Lung microvascular endothelial cell (primary cell): ENCODE measurements around the gene SUZ12. TPM values are rescaled to one million over a fixed set of nuclear protein-coding genes. Genes with fewer than 3 reads are reported as not detected.
"Not testable (repeated sequence)": the region's sequence is repeated elsewhere in the genome, so short reads cannot be mapped to it uniquely, and the experiment has no call there.

Experiments
- DNase-seq, 2 donors: peaks; one replicate each; pipeline versions ENCODE4 v3.0.0 to v3.0.0-alpha.2; 2010; ENCODE audit warnings: low read depth in 2 of 2
- total RNA-seq: library from RNA; depleted of rRNA; stranded (reverse); fragments of >200 nt; gene quantifications from 2 replicates; pipeline ENCODE4 v1.2.1, GENCODE V29; 2014

The SUZ12 gene
- total RNA-seq, 1 donor from 2014 or later = 17.5 TPM

DNA sequence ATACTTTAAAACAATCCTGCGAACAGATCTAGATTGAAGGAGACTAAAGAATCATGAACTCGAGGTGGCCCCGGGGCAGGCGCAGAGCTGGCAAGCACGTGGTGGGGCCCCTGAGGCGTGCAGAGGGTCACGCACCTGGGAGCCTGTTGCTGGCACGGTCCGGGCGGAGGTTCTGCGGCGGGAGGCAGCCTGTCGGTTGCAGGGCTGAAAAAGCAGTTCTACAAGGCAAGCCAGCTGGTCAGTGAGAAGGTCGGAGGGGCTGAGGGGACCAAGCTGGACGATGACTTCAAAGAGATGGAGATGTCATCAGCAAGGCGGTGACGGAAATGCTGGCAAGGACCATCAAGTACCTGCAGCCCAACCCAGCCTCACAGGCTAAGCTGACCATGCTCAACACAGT is 103.4 kb downstream of the SUZ12 start:
- not testable (repeated sequence) for DNase-seq

DNA sequence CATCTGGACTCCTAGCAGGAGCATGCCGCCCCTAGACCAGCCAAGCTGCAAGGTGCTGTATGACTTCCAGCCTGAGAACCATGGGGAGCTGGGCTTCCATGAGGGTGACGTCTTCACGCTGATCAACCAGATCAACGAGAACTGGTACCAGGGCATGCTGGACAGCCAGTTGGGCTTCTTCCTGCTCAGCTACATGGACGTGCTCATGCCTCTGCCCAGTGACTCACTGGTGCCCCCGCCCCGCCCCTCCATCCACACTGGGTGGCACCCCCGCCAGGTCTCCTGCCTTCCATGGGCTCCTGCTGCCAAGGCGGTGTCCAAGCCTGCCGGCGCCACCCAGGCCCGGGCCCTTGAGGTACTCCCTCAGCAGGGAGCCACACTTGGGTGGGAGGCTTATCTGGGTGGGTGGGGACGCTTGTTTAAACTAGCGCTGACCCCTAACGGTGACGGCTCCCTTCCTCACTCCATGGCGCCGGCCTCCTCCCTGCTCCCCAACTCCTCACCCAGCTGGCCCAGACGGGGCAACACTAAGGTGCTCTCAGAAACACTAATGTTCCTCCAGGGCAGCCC is 104.6 kb downstream of the SUZ12 start:
- DNase-seq = not testable (repeated sequence)

DNA sequence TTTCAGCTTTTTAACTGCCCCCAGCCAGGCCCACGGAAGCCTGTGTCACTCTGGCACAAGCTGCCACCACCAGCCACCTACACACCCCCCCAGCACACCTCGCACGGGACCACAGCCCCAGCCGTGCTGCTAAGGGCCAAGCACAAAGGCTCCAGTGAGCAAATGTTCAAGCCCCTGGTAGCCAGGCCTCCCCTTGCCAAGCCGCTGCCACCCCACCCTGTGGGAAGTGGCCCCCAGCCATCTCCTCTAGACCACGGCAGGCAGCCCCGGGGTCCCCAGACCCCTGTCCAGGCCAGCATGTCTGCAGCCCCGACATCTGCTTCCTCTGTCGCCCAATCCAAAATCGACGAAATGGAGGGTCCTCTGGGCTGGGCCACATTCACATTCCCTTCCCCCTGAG is 105.5 kb downstream of the SUZ12 start:
- not testable (repeated sequence) for DNase-seq

DNA sequence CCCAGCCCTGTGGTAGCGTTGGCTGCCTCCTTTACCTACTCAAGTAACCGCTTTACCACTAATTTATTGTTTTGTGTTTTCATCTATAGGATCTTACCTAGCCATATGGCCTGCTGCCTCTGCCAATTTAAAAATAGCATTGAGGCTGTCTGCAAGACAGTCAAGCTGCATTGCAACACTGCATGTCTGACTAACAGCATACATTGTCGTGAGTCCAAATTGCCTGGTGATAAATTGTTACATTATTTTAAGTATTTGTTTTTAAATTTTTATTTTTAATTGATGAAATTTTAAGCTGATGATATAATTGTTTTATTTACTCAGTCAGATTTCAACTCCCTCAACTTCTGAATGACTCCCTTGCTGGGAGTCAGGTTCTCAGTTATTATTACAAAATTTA is 108.8 kb downstream of the SUZ12 start:
- not testable (repeated sequence) for DNase-seq

DNA sequence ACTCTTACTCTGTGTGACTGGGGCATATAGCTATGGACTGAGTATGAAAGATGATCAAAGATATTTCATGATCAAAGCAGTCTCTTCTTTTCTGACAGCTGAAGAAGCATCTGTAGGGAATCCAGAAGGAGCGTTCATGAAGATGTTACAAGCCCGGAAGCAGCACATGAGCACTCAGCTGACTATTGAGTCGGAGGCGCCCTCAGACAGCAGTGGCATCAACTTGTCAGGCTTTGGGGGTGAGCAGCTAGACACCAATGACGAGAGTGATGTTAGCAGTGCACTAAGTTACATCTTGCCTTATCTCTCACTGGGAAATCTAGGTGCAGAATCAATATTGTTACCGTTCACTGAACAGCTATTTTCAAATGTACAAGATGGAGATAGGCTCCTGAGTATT is 110.9 kb downstream of the SUZ12 start:
- not testable (repeated sequence) for DNase-seq

Other genes starting within 250 kb of the SUZ12 start
- 45.8 and 62.7 TPM in 2 replicates for gene COPRS, start 77.8 kb upstream of the SUZ12 start, total RNA-seq
- 12.2 and 19.4 TPM in 2 replicates for gene UTP6, start 35.3 kb upstream of the SUZ12 start, total RNA-seq
- gene LRRC37B, start 70.4 kb downstream of the SUZ12 start, total RNA-seq = 3.1 and 8.3 TPM in 2 replicates
- 22.7 and 30.8 TPM in 2 replicates for gene RHOT1, start 205.5 kb downstream of the SUZ12 start, total RNA-seq